GM19395 (cell line): Measurements from ENCODE around the gene DEFB112.

Experiments used
- ATAC-seq: cut with Tn5 transposase; IDR thresholded peaks from one replicate; pipeline ENCODE4 v1.9.1; 2021; ENCODE audit warnings: mild to moderate bottlenecking, moderate library complexity; ENCODE audit not compliant: unreplicated experiment

The DEFB112 gene

GRCh38 chr6:50003139-50003538, 46.6 kb downstream of the DEFB112 start:
- ATAC-seq = no peak

- ATAC-seq = no peak
Measured at GRCh38 chr6:49995278-49995677, 54.5 kb downstream of the DEFB112 start.
